Common myeloid progenitor, CD34-positive (primary cell): ENCODE results near the gene SNTG2.
A peak's percentile ranks its signal among the peaks of the same experiment; 100 is the strongest.

ENCODE experiments used
- CTCF ChIA-PET: fragments of 350-600 bp; sonication (Branson Sonifier 250); formaldehyde crosslinking; loops from one replicate; lab custom pipeline; 2021; ENCODE audit warnings: antibody characterized with exemption; lab: Charles Lee
- POLR2A ChIA-PET: fragments of 350-600 bp; sonication (Branson Sonifier 250); formaldehyde crosslinking; loops from one replicate; lab custom pipeline; 2021; ENCODE audit warnings: antibody characterized with exemption; lab: Charles Lee
- DNase-seq, 3 donors: peaks; one replicate each; pipeline versions ENCODE4 v3.0.0 to v3.0.0-alpha.2; 2013
- H3K27ac ChIP-seq, 2 experiments: 1 replicate in 1 of 2; 2 replicates in 1 of 2; pipeline ENCODE4 v1.7.0; 2013; ENCODE audit warnings: inconsistent platforms in 2 of 2, low read length in 2 of 2, mild to moderate bottlenecking in 2 of 2, low read depth in 1 of 2, moderate library complexity in 1 of 2; ENCODE audit not compliant: severe bottlenecking in 2 of 2, insufficient read depth in 1 of 2, poor library complexity in 1 of 2
- H3K27me3 ChIP-seq, 5 experiments: replicated peaks in 2 of 5; 1 replicate in 3 of 5; 2 replicates in 2 of 5; pipeline versions ENCODE4 v1.6.1 to v1.7.0; 2013; ENCODE audit warnings: low read length in 4 of 5, mild to moderate bottlenecking in 2 of 5, moderate library complexity in 2 of 5, inconsistent platforms in 1 of 5; ENCODE audit not compliant: insufficient read depth in 5 of 5, control insufficient read depth in 4 of 5
- H3K36me3 ChIP-seq, 4 experiments: 1 replicate in 2 of 4; 2 replicates in 2 of 4; pipeline versions ENCODE4 v1.6.1 to v1.7.0; 2013; ENCODE audit warnings: low read length in 3 of 4, control low read depth in 1 of 4, mild to moderate bottlenecking in 1 of 4; ENCODE audit not compliant: control insufficient read depth in 4 of 4, insufficient read depth in 4 of 4
- H3K4me1 ChIP-seq, 4 experiments: 1 replicate in 3 of 4; 2 replicates in 1 of 4; pipeline versions ENCODE4 v1.6.1 to v1.7.1; 2013; ENCODE audit warnings: low read length in 3 of 4, mild to moderate bottlenecking in 3 of 4, control low read depth in 1 of 4, inconsistent platforms in 1 of 4, moderate library complexity in 1 of 4; ENCODE audit not compliant: control insufficient read depth in 4 of 4, insufficient read depth in 4 of 4; ENCODE audit errors: control extremely low read depth in 1 of 4
- H3K4me3 ChIP-seq, 7 experiments: 1 replicate in 4 of 7; 2 replicates in 3 of 7; pipeline versions ENCODE4 v1.5.1 to v1.7.0; 2013; ENCODE audit warnings: mild to moderate bottlenecking in 7 of 7, low read length in 6 of 7, moderate library complexity in 6 of 7, inconsistent platforms in 2 of 7, low read depth in 2 of 7, control low read depth in 1 of 7; ENCODE audit not compliant: insufficient read depth in 4 of 7, control insufficient read depth in 1 of 7; ENCODE audit errors: extremely low read depth in 1 of 7
- H3K9me3 ChIP-seq, 5 experiments: 1 replicate in 4 of 5; 2 replicates in 1 of 5; pipeline versions ENCODE4 v1.6.1 to v1.7.1; 2013; ENCODE audit warnings: low read length in 4 of 5, mild to moderate bottlenecking in 2 of 5, inconsistent platforms in 1 of 5, low read depth in 1 of 5, moderate library complexity in 1 of 5; ENCODE audit not compliant: control insufficient read depth in 4 of 5, insufficient read depth in 2 of 5; ENCODE audit errors: control extremely low read depth in 1 of 5
- WGBS: methylation state at CpG from one replicate; pipeline ENCODE4 v1.1.5; 2013; ENCODE audit not compliant: insufficient coverage; 5-methylcytosine and 5-hydroxymethylcytosine counted together

SNTG2 gene

GRCh38 chr2:1156531-1156930, 205.9 kb downstream of the SNTG2 start:
- Histone ChIP-seq H3K9me3 (no peaks in the 10 kb centered on the region), H3K27ac (no peak overlapping the region), H3K36me3 (no peaks in the 10 kb centered on the region), H3K27me3 (peaks cover 0 to 3% (median 0%) of the 10 kb centered on the region in 5 experiments), H3K4me1 (peaks cover 0 to 8% (median 1%) of the 10 kb centered on the region in 4 experiments), H3K4me3 (no peak overlapping the region)
- 84% methylated on average over 13 of the region's 14 CpGs for WGBS
- POLR2A ChIA-PET: no interaction called here
- CTCF ChIA-PET: no interaction called here
- DNase-seq: no peak

GRCh38 chr2:1157107-1157506, 206.5 kb downstream of the SNTG2 start:
- H3K4me3 ChIP-seq: no peak overlapping the region
- H3K36me3 ChIP-seq: no peaks in the 10 kb centered on the region
- no peaks in the 10 kb centered on the region for H3K9me3 ChIP-seq
- ChIA-PET POLR2A (no interaction called here), CTCF (no interaction called here)
- WGBS: 95% methylated on average over 14 of the region's 15 CpGs
- no peak overlapping the region for H3K27ac ChIP-seq
- DNase-seq: no peak
- H3K27me3 ChIP-seq: peaks cover 0 to 3% (median 0%) of the 10 kb centered on the region in 5 experiments
- H3K4me1 ChIP-seq: peaks cover 0 to 8% (median 1%) of the 10 kb centered on the region in 4 experiments

GRCh38 chr2:1159013-1159412, 208.4 kb downstream of the SNTG2 start:
- 86% methylated on average over 7 of the region's 9 CpGs for WGBS
- DNase-seq: no peak
- H3K9me3 ChIP-seq: peaks cover 0 to 6% (median 0%) of the 10 kb centered on the region in 5 experiments
- ChIA-PET POLR2A (no interaction called here), CTCF (no interaction called here)
- H3K27ac ChIP-seq: no peak overlapping the region
- H3K4me3 ChIP-seq: no peak overlapping the region
- H3K27me3 ChIP-seq: peaks cover 0 to 2% (median 0%) of the 10 kb centered on the region in 5 experiments
- H3K36me3 ChIP-seq: no peaks in the 10 kb centered on the region
- H3K4me1 ChIP-seq: peaks cover 0 to 10% (median 5%) of the 10 kb centered on the region in 4 experiments

DNA sequence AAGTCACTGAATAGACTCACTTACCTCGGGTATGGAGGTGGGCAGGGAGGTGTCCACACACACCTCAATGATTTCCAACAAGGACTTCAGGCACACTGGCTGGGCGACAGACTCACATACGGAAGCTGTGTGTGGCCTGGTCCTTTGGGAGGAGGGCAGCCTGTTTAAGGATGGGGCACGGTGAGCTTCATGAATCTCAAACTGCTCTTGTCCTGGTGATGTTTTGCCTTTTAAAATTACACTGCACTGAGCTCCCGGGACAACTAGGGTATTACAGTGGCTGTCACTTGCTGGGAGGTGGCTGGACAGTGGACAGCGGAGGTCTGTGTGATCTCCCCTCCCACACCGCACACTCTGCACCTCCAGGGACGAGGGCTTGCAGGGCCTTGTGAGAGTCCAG, 211.6 kb downstream of the SNTG2 start:
- Histone ChIP-seq H3K9me3 (peaks cover 0 to 13% (median 0%) of the 10 kb centered on the region in 5 experiments), H3K4me1 (peaks cover 0 to 10% (median 4%) of the 10 kb centered on the region in 4 experiments), H3K27me3 (peaks cover 0 to 2% (median 0%) of the 10 kb centered on the region in 5 experiments), H3K36me3 (no peaks in the 10 kb centered on the region), H3K4me3 (no peak overlapping the region), H3K27ac (no peak overlapping the region)
- 100% methylated on average over 4 of the region's 8 CpGs for WGBS
- POLR2A ChIA-PET: no interaction called here
- CTCF ChIA-PET: interaction anchor here (1.2 kb wide), 1 partner anchor 21 kb away, joined by 5 read pairs; no protein-coding TSS in a partner anchor
- no peak for DNase-seq

DNA sequence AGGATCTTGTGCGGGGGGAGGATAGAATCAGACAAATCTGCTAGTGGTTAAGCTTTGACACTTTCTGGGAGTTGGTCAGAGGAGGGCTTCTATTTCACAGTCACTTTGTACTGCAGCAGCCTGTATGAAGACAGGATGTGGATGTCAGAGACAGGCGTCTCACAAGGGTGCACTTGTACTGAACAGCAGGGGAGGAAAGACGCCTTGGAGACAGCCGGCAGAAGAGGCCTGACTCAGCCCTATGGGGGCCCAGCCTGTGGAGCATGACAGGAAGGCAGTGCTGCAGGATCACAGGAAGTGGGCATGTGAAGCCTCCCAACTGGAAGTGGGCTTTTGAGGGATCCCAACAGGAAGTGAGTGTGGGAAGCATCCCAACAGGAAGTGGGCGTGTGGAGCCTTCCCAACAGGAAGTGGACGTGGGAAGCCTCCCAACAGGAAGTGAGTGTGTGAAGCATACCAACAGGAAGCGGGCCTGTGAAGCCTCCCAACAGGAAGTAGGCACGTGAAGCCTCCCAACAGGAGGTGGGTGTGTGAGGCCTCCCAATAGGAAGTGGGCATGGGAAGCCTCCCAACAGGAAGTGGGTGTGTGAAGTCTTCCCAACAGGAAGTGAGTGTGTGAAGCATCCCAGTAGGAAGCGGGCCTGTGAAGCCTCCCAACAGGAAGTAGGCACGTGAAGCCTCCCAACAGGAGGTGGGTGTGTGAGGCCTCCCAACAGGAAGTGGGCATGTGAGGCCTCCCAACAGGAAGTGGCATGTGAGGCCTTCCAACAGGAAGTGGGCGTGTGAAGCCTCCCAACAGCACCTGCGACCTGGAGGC, 212.3 kb downstream of the SNTG2 start:
- H3K4me3 ChIP-seq: no peak overlapping the region
- ChIA-PET POLR2A (no interaction called here), CTCF (no interaction called here)
- H3K27ac ChIP-seq: no peak overlapping the region
- WGBS: 23% methylated on average over 11 of the region's 12 CpGs
- H3K27me3 ChIP-seq: no peaks in the 10 kb centered on the region
- H3K9me3 ChIP-seq: peaks cover 0 to 13% (median 0%) of the 10 kb centered on the region in 5 experiments
- no peaks in the 10 kb centered on the region for H3K36me3 ChIP-seq
- DNase-seq: peak in 2 of 3 donors; percentile 42 to 50
- peaks cover 0 to 10% (median 4%) of the 10 kb centered on the region in 4 experiments for H3K4me1 ChIP-seq

DNA sequence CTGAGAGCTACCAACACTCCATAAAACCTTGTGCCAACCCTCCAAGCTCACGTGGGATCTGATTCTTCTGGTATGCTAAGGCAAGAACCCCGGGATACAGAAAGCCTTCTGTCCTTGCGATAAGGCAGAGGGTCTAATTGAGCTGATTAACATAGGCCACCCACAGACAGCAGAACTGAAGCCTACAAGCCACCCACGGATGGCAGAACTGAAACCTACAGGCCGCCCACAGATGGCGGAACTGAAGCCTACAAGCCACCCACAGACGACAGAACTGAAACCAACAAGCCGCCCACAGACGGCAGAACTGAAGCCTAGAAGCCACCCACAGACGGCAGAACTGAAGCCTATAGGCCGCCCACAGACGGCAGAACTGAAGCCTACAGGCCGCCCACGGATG, 216.3 kb downstream of the SNTG2 start:
- ChIA-PET CTCF (no interaction called here), POLR2A (no interaction called here)
- 93% methylated on average over 10 of the region's 14 CpGs for WGBS
- H3K27ac ChIP-seq: no peak overlapping the region
- no peak overlapping the region for H3K4me3 ChIP-seq
- peaks cover 0 to 13% (median 0%) of the 10 kb centered on the region in 5 experiments for H3K9me3 ChIP-seq
- DNase-seq: peak in 1 of 3 donors; percentile 5
- peaks cover 0 to 2% (median 0%) of the 10 kb centered on the region in 5 experiments for H3K27me3 ChIP-seq
- H3K36me3 ChIP-seq: no peaks in the 10 kb centered on the region
- peaks cover 0 to 10% (median 4%) of the 10 kb centered on the region in 4 experiments for H3K4me1 ChIP-seq

DNA sequence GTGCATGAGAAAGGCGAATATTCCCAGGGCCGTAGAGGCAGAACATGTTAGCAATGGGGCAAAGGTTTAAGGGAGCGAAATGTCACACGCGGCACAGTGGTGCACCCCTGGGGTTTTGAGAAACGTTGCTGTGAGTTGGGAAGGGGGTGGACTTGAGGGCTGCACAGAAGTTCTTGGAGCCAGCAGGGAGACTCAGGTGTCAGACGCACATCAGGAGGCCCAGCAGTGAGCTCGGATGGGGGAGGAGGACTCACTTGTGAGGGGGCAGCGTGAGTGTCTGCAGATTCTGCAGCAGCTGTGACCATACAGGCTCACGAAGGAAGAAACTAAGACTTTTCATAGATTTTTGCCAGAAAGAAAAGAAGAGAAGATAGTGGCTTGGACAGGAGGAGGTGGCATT, 218.2 kb downstream of the SNTG2 start:
- Histone ChIP-seq H3K9me3 (peaks cover 0 to 7% (median 0%) of the 10 kb centered on the region in 5 experiments), H3K27ac (no peak overlapping the region), H3K36me3 (no peaks in the 10 kb centered on the region), H3K4me3 (no peak overlapping the region), H3K4me1 (no peaks in the 10 kb centered on the region), H3K27me3 (peaks cover 0 to 12% (median 5%) of the 10 kb centered on the region in 5 experiments)
- no peak for DNase-seq
- 84% methylated on average over 10 of the region's 10 CpGs for WGBS
- ChIA-PET POLR2A (no interaction called here), CTCF (no interaction called here)
